HEK293 (cell line): ENCODE data around the gene NEO1.

ENCODE experiments used
- ATF2 ChIP-seq: fragments of 450-650 bp; formaldehyde crosslinking; IDR thresholded peaks from 2 replicates; pipeline ENCODE4 v1.5.1; 2016; ENCODE audit warnings: missing biosample characterization, missing genetic modification characterization, low read depth
- CTCF ChIP-seq: fragments of 450-650 bp; formaldehyde crosslinking; IDR thresholded peaks from 2 replicates; pipeline ENCODE4 v1.5.1; 2016; ENCODE audit warnings: missing biosample characterization, missing genetic modification characterization
- HOXA7 ChIP-seq: sonication (generic); formaldehyde crosslinking; IDR thresholded peaks from 2 replicates; pipeline ENCODE4 v1.8.1; 2022; ENCODE audit warnings: missing genetic modification reagents, borderline replicate concordance
- REST ChIP-seq: fragments of 450-650 bp; formaldehyde crosslinking; IDR thresholded peaks from 2 replicates; pipeline ENCODE4 v1.5.1; 2016; ENCODE audit warnings: missing biosample characterization, missing genetic modification characterization
- TRIM28 ChIP-seq: IDR thresholded peaks from 2 replicates; pipeline ENCODE4 v1.6.1; 2011; ENCODE audit warnings: low read length, control low read depth, borderline replicate concordance
- ZNF2 ChIP-seq: fragments of 450-650 bp; formaldehyde crosslinking; IDR thresholded peaks from 2 replicates; pipeline ENCODE4 v1.5.1; 2016; ENCODE audit warnings: missing biosample characterization, missing genetic modification characterization
- ZNF202 ChIP-seq: fragments of 450-650 bp; formaldehyde crosslinking; IDR thresholded peaks from 2 replicates; pipeline ENCODE4 v1.5.1; 2016; ENCODE audit warnings: missing biosample characterization, missing genetic modification characterization, borderline replicate concordance

GRCh38 chr15:73284090-73284716 lies 231.9 kb downstream of the NEO1 start:
- TF ChIP-seq CTCF (tag by site-specific recombination), result no peak
- TF ChIP-seq HOXA7 (CRISPR knock-in tag), result no peak
- no peak for TF ChIP-seq TRIM28
- no peak for TF ChIP-seq ZNF2 (tag by site-specific recombination)
- no peak for TF ChIP-seq REST
- TF ChIP-seq ZNF202 (tag by site-specific recombination), result no peak
- no peak for TF ChIP-seq ATF2 (tag by site-specific recombination)
